Renal pelvis (tissue), 12 donors: ENCODE measurements around the gene NMS. TPM values are rescaled to one million over a fixed set of nuclear protein-coding genes. Genes with fewer than 3 reads are reported as not detected.
"Not testable (repeated sequence)": the region's sequence is repeated elsewhere in the genome, so short reads cannot be mapped to it uniquely, and the experiment has no call there.

Source experiments
- DNase-seq: peaks from one replicate; pipeline ENCODE4 v3.0.0-alpha.2; 2013
- long read RNA-seq, 16 experiments: transcript quantifications; one replicate each; lab custom pipeline, GENCODE V29; 2026
- polyA plus RNA-seq, 3 donors: library from polyadenylated mRNA; unstranded; fragments of 120-200 nt; gene quantifications; one replicate each; pipeline ENCODE4 v1.2.1, GENCODE V29; 2013; ENCODE audit not compliant: insufficient read length in 3 of 3

The NMS gene
- polyA plus RNA-seq = not detected
- long read RNA-seq, donor 1 = 0 reads
- long read RNA-seq, donor 2 = 0 reads
- long read RNA-seq, donor 3 = 0 reads
- long read RNA-seq, donor 4 = 0 reads
- long read RNA-seq, donor 5 = 0 reads
- long read RNA-seq, donor 6 = 0 reads
- long read RNA-seq, donor 7 = 0 reads
- long read RNA-seq, donor 8 = 0 reads
- long read RNA-seq, donor 9 = 0 reads
- long read RNA-seq, donor 10 = 0 reads
- long read RNA-seq, donor 11 = 0 reads
- long read RNA-seq, donor 12 = 0 reads
- long read RNA-seq, donor 13 = 0 reads
- long read RNA-seq, donor 14 = 0 reads
- long read RNA-seq, donor 15 = 0 reads
- long read RNA-seq, donor 16 = 0 reads

- DNase-seq = no peak
These were observed at the start of gene NMS for GRCh38 chr2:100470182-100470581. Gene NMS (plus strand): TSS chr2:100470482. CDS start chr2:100470489, 7 bp downstream.

- DNase-seq = no peak
These were observed 47.8 kb upstream of the NMS start for GRCh38 chr2:100422320-100423055.

GRCh38 chr2:100423631-100424030 is 46.7 kb upstream of the NMS start:
- no peak for DNase-seq

- DNase-seq = no peak
These were observed 45.9 kb upstream of the NMS start for GRCh38 chr2:100424277-100424875.

GRCh38 chr2:100425107-100425506 is 45.2 kb upstream of the NMS start:
- DNase-seq = no peak

- no peak for DNase-seq
These were observed 44.5 kb upstream of the NMS start for GRCh38 chr2:100425573-100426383.

- no peak for DNase-seq
These were observed 43.9 kb upstream of the NMS start for GRCh38 chr2:100426384-100426720.

- no peak for DNase-seq
These were observed 43.2 kb upstream of the NMS start for GRCh38 chr2:100427111-100427510.

GRCh38 chr2:100427627-100428258 is 42.5 kb upstream of the NMS start:
- DNase-seq = no peak

GRCh38 chr2:100429726-100430125 is 40.6 kb upstream of the NMS start:
- DNase-seq = no peak

- DNase-seq = no peak
These were observed 32.5 kb upstream of the NMS start for GRCh38 chr2:100437751-100438150.

GRCh38 chr2:100446696-100447095 is 23.6 kb upstream of the NMS start:
- no peak for DNase-seq

GRCh38 chr2:100451092-100451491 is 19.2 kb upstream of the NMS start:
- DNase-seq = no peak

GRCh38 chr2:100451734-100452133 is 18.5 kb upstream of the NMS start:
- no peak for DNase-seq

- no peak for DNase-seq
These were observed 16.4 kb upstream of the NMS start for GRCh38 chr2:100453853-100454252.

GRCh38 chr2:100456357-100456756 is 13.9 kb upstream of the NMS start:
- DNase-seq = not testable (repeated sequence)

- no peak for DNase-seq
These were observed 9.3 kb upstream of the NMS start for GRCh38 chr2:100460904-100461530.

GRCh38 chr2:100470898-100471514 is 724 bp downstream of the NMS start:
- peak; percentile 71 for DNase-seq

- no peak for DNase-seq
These were observed 6.3 kb downstream of the NMS start for GRCh38 chr2:100476606-100477005.

GRCh38 chr2:100482741-100483140 is 12.5 kb downstream of the NMS start:
- no peak for DNase-seq

GRCh38 chr2:100483895-100484294 is 13.6 kb downstream of the NMS start:
- DNase-seq = no peak
